22Rv1 (cell line): ENCODE results near the gene NLRP6.

Experiments used
- ZFX ChIP-seq: fragments of 450-650 bp; IDR thresholded peaks from 2 replicates; pipeline ENCODE4 v1.6.1; 2017; ENCODE audit warnings: antibody characterized with exemption, borderline replicate concordance
- TF ChIP-seq, protein P1 (sequence below): fragments of 450-650 bp; IDR thresholded peaks from 2 replicates; pipeline ENCODE4 v1.5.1; 2017; ENCODE audit warnings: mild to moderate bottlenecking

DNA sequence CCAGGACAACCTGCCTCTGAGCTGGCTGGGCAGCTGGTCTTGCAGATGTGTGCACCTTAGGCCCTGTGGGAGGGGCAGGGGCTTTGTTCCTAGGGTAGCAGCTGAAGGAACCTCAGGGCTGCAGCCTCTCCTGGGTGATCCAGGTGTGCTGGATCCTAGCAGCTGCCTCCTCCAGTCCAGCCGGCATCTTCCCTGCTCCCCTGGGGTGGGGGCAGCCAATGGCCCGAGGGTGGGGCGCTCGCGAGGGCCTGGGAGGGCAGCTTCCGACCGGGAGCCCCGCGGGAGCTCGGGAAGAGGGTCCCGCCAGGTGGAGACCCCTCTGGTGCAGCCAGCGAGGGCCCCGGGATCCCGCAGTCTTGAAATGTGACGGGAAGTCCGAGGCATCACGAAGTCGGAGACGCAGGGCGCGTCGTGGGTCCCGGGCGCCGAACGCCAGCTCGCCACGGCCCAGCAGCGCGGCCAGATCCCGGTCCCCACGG is 37.3 kb downstream of the NLRP6 start:
- TF ChIP-seq, protein P1, sequence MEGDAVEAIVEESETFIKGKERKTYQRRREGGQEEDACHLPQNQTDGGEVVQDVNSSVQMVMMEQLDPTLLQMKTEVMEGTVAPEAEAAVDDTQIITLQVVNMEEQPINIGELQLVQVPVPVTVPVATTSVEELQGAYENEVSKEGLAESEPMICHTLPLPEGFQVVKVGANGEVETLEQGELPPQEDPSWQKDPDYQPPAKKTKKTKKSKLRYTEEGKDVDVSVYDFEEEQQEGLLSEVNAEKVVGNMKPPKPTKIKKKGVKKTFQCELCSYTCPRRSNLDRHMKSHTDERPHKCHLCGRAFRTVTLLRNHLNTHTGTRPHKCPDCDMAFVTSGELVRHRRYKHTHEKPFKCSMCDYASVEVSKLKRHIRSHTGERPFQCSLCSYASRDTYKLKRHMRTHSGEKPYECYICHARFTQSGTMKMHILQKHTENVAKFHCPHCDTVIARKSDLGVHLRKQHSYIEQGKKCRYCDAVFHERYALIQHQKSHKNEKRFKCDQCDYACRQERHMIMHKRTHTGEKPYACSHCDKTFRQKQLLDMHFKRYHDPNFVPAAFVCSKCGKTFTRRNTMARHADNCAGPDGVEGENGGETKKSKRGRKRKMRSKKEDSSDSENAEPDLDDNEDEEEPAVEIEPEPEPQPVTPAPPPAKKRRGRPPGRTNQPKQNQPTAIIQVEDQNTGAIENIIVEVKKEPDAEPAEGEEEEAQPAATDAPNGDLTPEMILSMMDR: no peak
- TF ChIP-seq ZFX: no peak
